ENCODE measurements around the gene RELN. TPM values are rescaled to one million over a fixed set of nuclear protein-coding genes. Genes with fewer than 3 reads are reported as not detected.

Gene RELN
- total RNA-seq, 1 experiment from 2014 or later, result 0.02 TPM

DNA sequence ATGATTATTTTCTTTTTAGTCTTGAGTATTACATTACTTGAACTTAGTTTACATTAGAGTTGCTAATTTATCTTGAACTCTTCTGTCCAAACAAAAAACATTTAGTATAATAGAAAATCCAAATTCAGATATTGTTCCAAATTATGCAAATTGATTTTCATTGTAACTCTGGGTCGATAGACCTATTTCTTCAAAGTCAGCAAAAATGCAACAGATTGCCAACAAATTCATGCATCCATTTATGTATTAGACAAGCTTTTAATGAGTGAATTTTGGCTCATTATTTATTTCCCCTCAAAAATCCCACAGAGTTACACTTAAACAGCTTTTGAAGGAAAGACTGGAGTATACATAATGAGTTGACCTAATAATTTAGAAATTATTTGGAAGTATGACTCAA lies 240.8 kb downstream of the RELN start:
- TF ChIP-seq, protein P1, sequence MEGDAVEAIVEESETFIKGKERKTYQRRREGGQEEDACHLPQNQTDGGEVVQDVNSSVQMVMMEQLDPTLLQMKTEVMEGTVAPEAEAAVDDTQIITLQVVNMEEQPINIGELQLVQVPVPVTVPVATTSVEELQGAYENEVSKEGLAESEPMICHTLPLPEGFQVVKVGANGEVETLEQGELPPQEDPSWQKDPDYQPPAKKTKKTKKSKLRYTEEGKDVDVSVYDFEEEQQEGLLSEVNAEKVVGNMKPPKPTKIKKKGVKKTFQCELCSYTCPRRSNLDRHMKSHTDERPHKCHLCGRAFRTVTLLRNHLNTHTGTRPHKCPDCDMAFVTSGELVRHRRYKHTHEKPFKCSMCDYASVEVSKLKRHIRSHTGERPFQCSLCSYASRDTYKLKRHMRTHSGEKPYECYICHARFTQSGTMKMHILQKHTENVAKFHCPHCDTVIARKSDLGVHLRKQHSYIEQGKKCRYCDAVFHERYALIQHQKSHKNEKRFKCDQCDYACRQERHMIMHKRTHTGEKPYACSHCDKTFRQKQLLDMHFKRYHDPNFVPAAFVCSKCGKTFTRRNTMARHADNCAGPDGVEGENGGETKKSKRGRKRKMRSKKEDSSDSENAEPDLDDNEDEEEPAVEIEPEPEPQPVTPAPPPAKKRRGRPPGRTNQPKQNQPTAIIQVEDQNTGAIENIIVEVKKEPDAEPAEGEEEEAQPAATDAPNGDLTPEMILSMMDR (conservative IDR thresholded peaks at IDR 0.05), result no peak
- Mint-ChIP-seq H3K9me3 (no peaks in the 10 kb centered on the region), H3K27me3 (ENCODE audit: low read depth) (no peaks in the 10 kb centered on the region), H3K27ac (no peak overlapping the region), H3K4me3 (no peak overlapping the region), H3K4me1 (peaks cover 4 to 5% of the 10 kb centered on the region in 2 experiments; a peak in 3 of 4 replicates), H3K36me3 (ENCODE audit: insufficient read depth in 1 of 3, low read depth in 3 of 3) (no peaks in the 10 kb centered on the region)
- H3K9me3 ChIP-seq (ENCODE audit: control insufficient read depth, low read depth, low read length), result no peaks in the 10 kb centered on the region
- H3K23ac ChIP-seq (ENCODE audit: insufficient read length, low read depth, low read length), result no peak overlapping the region
- DNase-seq, result no peak
- no peaks in the 10 kb centered on the region for H4K20me1 ChIP-seq (ENCODE audit: control insufficient read depth, insufficient read depth, insufficient read length)
- H2AK5ac ChIP-seq (ENCODE audit: insufficient read length, low read length), result no peak overlapping the region
- H2BK12ac ChIP-seq (ENCODE audit: insufficient read length, low read depth, low read length), result no peak overlapping the region
- no peak overlapping the region for H4K8ac ChIP-seq (replicated peaks; ENCODE audit: insufficient read length, low read depth, low read length)
- H3K4me1 ChIP-seq (ENCODE audit: insufficient read depth, low read length), result no peaks in the 10 kb centered on the region
- no peaks in the 10 kb centered on the region for H3K79me1 ChIP-seq (ENCODE audit: insufficient read depth, low read depth, low read length, poor library complexity, severe bottlenecking)
- no peak overlapping the region for H3K14ac ChIP-seq (ENCODE audit: insufficient read depth, low read length)
- H4K91ac ChIP-seq (ENCODE audit: insufficient read length, low read depth, low read length), result no peak overlapping the region
- no peak overlapping the region for H2BK5ac ChIP-seq (ENCODE audit: insufficient read length, low read length)
- no peak overlapping the region for H3K4me2 ChIP-seq (ENCODE audit: insufficient read depth, insufficient read length, low read length)
- H3K79me2 ChIP-seq (ENCODE audit: insufficient read depth, low read length), result no peaks in the 10 kb centered on the region
- H2BK120ac ChIP-seq (ENCODE audit: low read depth, low read length, poor library complexity, severe bottlenecking), result no peak overlapping the region
- no peak overlapping the region for H3K4ac ChIP-seq (ENCODE audit: low read depth, low read length)
- no CpG with 5 or more reads among the region's 1 CpG for WGBS (ENCODE audit: extremely low coverage, insufficient read length, low lambda C conversion rate)
- no peaks in the 10 kb centered on the region for H3K27me3 ChIP-seq (ENCODE audit: insufficient read depth, low read length)
- H3T11ph ChIP-seq (ENCODE audit: low read length), result no peak overlapping the region
- no peak overlapping the region for H2AFZ ChIP-seq (ENCODE audit: low read length)
- no peaks in the 10 kb centered on the region for H3K23me2 ChIP-seq (ENCODE audit: insufficient read length, low read depth, low read length, poor library complexity, severe bottlenecking)
- no peak overlapping the region for H2BK20ac ChIP-seq (ENCODE audit: low read depth, low read length, poor library complexity, severe bottlenecking)
- H2BK15ac ChIP-seq (ENCODE audit: low read depth, low read length), result no peak overlapping the region
- H3K9ac ChIP-seq (ENCODE audit: extremely low read depth, insufficient read length, low read length), result no peak overlapping the region
- H3K56ac ChIP-seq (ENCODE audit: insufficient read length, low read depth, low read length), result no peak overlapping the region
- no peak overlapping the region for H3K18ac ChIP-seq (ENCODE audit: insufficient read length, low read depth, low read length)
- H4K5ac ChIP-seq (ENCODE audit: insufficient read length, low read depth, low read length), result no peak overlapping the region
- no peak overlapping the region for H3K27ac ChIP-seq (ENCODE audit: insufficient read length, low read depth, low read length)

All from H9 (cell line).